Activated naive CD8-positive, alpha-beta T cell treated with anti-CD3 and anti-CD28 coated beads, Interleukin-2, amount 50 U/mL, for 24 hours (primary cell): Measurements from ENCODE around the gene ZNF266.

Experiments used
- ATAC-seq: fragments of 150-1000 bp; cut with Tn5 transposase; one replicate; pipeline ENCODE4 v1.10.0; 2021
- DNase-seq: peaks from one replicate; pipeline ENCODE4 v3.0.0; 2021
- H3K27ac Mint-ChIP-seq: one replicate; pipeline ENCODE4 v1.8.0; 2021; ENCODE audit warnings: mild to moderate bottlenecking, mixed read lengths
- H3K27me3 Mint-ChIP-seq: one replicate; pipeline ENCODE4 v1.8.0; 2021; ENCODE audit warnings: mixed read lengths
- H3K36me3 Mint-ChIP-seq: one replicate; pipeline ENCODE4 v1.8.0; 2021; ENCODE audit warnings: low read depth, mixed read lengths
- H3K4me1 Mint-ChIP-seq: one replicate; pipeline ENCODE4 v1.8.0; 2021; ENCODE audit warnings: mixed read lengths
- H3K4me3 Mint-ChIP-seq: one replicate; pipeline ENCODE4 v1.8.0; 2021; ENCODE audit warnings: mild to moderate bottlenecking, moderate library complexity, mixed read lengths
- H3K9me3 Mint-ChIP-seq: one replicate; pipeline ENCODE4 v1.8.0; 2021; ENCODE audit warnings: mixed read lengths

The ZNF266 gene

GRCh38 chr19:9435279-9436268 is at the start of gene ZNF266:
TSS of gene ZNF266 (minus strand) at chr19:9435573. CDS start at chr19:9420089, 15,484 bp downstream.
- Mint-ChIP-seq H3K27me3 (no peaks in the 10 kb centered on the region), H3K4me3 (peak within 1 kb of the TSS; percentile 94), H3K27ac (peak within 1 kb of the TSS; percentile 93), H3K9me3 (peaks cover 13% of the 10 kb centered on the region), H3K4me1 (peaks cover 28% of the 10 kb centered on the region), H3K36me3 (peaks cover 41% of the 10 kb centered on the region)
- peak; percentile 93 for DNase-seq
- ATAC-seq, result peak; percentile 96

GRCh38 chr19:9485140-9485539 is 49.8 kb upstream of the ZNF266 start:
- Mint-ChIP-seq H3K9me3 (peaks cover 42% of the 10 kb centered on the region), H3K27ac (no peak overlapping the region)

GRCh38 chr19:9474975-9475374 is 39.6 kb upstream of the ZNF266 start:
- Mint-ChIP-seq H3K4me3 (no peak overlapping the region), H3K36me3 (peaks cover 22% of the 10 kb centered on the region), H3K27me3 (peaks cover 6% of the 10 kb centered on the region), H3K27ac (no peak overlapping the region), H3K4me1 (no peaks in the 10 kb centered on the region), H3K9me3 (peaks cover 45% of the 10 kb centered on the region)
- ATAC-seq (no peak), DNase-seq (no peak)

More at GRCh38 chr19:9485140-9485539, 49.8 kb upstream of the ZNF266 start:
- Mint-ChIP-seq H3K27me3 (no peaks in the 10 kb centered on the region), H3K4me1 (no peaks in the 10 kb centered on the region), H3K36me3 (peaks cover 12% of the 10 kb centered on the region), H3K4me3 (no peak overlapping the region)
- ATAC-seq, result no peak
- DNase-seq, result no peak

- H3K9me3 Mint-ChIP-seq, result peaks cover 65% of the 10 kb centered on the region
- H3K4me1 Mint-ChIP-seq, result no peaks in the 10 kb centered on the region
- H3K27me3 Mint-ChIP-seq, result peaks cover 2% of the 10 kb centered on the region
- peaks cover 11% of the 10 kb centered on the region for H3K36me3 Mint-ChIP-seq
- DNase-seq (no peak), ATAC-seq (no peak)
- H3K4me3 Mint-ChIP-seq, result no peak overlapping the region
- no peak overlapping the region for H3K27ac Mint-ChIP-seq
These were observed 31.8 kb upstream of the ZNF266 start for GRCh38 chr19:9467161-9467560.

- H3K27ac Mint-ChIP-seq, result no peak overlapping the region
- H3K9me3 Mint-ChIP-seq, result peaks cover 67% of the 10 kb centered on the region
- DNase-seq, result no peak
- no peaks in the 10 kb centered on the region for H3K27me3 Mint-ChIP-seq
- ATAC-seq, result no peak
- H3K4me3 Mint-ChIP-seq, result no peak overlapping the region
- H3K4me1 Mint-ChIP-seq, result no peaks in the 10 kb centered on the region
- peaks cover 21% of the 10 kb centered on the region for H3K36me3 Mint-ChIP-seq
These were observed 26.6 kb upstream of the ZNF266 start for GRCh38 chr19:9461938-9462337.

- DNase-seq, result no peak
- ATAC-seq, result no peak
- Mint-ChIP-seq H3K9me3 (peaks cover 75% of the 10 kb centered on the region), H3K27me3 (no peaks in the 10 kb centered on the region), H3K36me3 (peaks cover 26% of the 10 kb centered on the region), H3K27ac (no peak overlapping the region), H3K4me1 (no peaks in the 10 kb centered on the region), H3K4me3 (no peak overlapping the region)
These were observed 20.8 kb upstream of the ZNF266 start for GRCh38 chr19:9456018-9456689.

GRCh38 chr19:9453953-9454352 is 18.6 kb upstream of the ZNF266 start:
- DNase-seq (no peak), ATAC-seq (no peak)
- no peak overlapping the region for H3K27ac Mint-ChIP-seq
- peaks cover 25% of the 10 kb centered on the region for H3K36me3 Mint-ChIP-seq
- H3K27me3 Mint-ChIP-seq, result no peaks in the 10 kb centered on the region
- no peaks in the 10 kb centered on the region for H3K4me1 Mint-ChIP-seq
- H3K4me3 Mint-ChIP-seq, result no peak overlapping the region
- peaks cover 67% of the 10 kb centered on the region for H3K9me3 Mint-ChIP-seq

GRCh38 chr19:9445037-9445436 is 9.7 kb upstream of the ZNF266 start:
- DNase-seq (no peak), ATAC-seq (no peak)
- H3K9me3 Mint-ChIP-seq, result peaks cover 50% of the 10 kb centered on the region
- H3K4me1 Mint-ChIP-seq, result no peaks in the 10 kb centered on the region
- H3K4me3 Mint-ChIP-seq, result no peak overlapping the region
- no peak overlapping the region for H3K27ac Mint-ChIP-seq
- no peaks in the 10 kb centered on the region for H3K27me3 Mint-ChIP-seq
- H3K36me3 Mint-ChIP-seq, result peaks cover 36% of the 10 kb centered on the region

GRCh38 chr19:9436358-9436757 is 985 bp upstream of the ZNF266 start:
- peaks cover 36% of the 10 kb centered on the region for H3K36me3 Mint-ChIP-seq
- no peaks in the 10 kb centered on the region for H3K27me3 Mint-ChIP-seq
- peaks cover 13% of the 10 kb centered on the region for H3K9me3 Mint-ChIP-seq
- peak overlapping the region; percentile 94 for H3K4me3 Mint-ChIP-seq
- peaks cover 28% of the 10 kb centered on the region for H3K4me1 Mint-ChIP-seq
- DNase-seq, result no peak
- ATAC-seq, result no peak
- H3K27ac Mint-ChIP-seq, result peak overlapping the region; percentile 93

GRCh38 chr19:9431475-9431874 is 3.9 kb downstream of the ZNF266 start:
- ATAC-seq, result no peak
- H3K36me3 Mint-ChIP-seq, result peaks cover 64% of the 10 kb centered on the region
- DNase-seq, result peak; percentile 37

GRCh38 chr19:9430444-9430843 is 4.9 kb downstream of the ZNF266 start:
- Mint-ChIP-seq H3K27me3 (no peaks in the 10 kb centered on the region), H3K9me3 (peaks cover 23% of the 10 kb centered on the region), H3K4me1 (peaks cover 14% of the 10 kb centered on the region), H3K4me3 (no peak overlapping the region), H3K27ac (no peak overlapping the region), H3K36me3 (peaks cover 74% of the 10 kb centered on the region)
- ATAC-seq (no peak), DNase-seq (no peak)

More at GRCh38 chr19:9431475-9431874, 3.9 kb downstream of the ZNF266 start:
- Mint-ChIP-seq H3K27ac (no peak overlapping the region), H3K27me3 (no peaks in the 10 kb centered on the region), H3K4me3 (no peak overlapping the region), H3K4me1 (peaks cover 24% of the 10 kb centered on the region), H3K9me3 (peaks cover 23% of the 10 kb centered on the region)

- Mint-ChIP-seq H3K27ac (no peak overlapping the region), H3K9me3 (peaks cover 32% of the 10 kb centered on the region)
These were observed 7.4 kb downstream of the ZNF266 start for GRCh38 chr19:9427941-9428340.

GRCh38 chr19:9413240-9413954 is 22.0 kb downstream of the ZNF266 start:
- no peak for ATAC-seq
- H3K4me3 Mint-ChIP-seq, result no peak overlapping the region
- peaks cover 67% of the 10 kb centered on the region for H3K9me3 Mint-ChIP-seq
- peaks cover 85% of the 10 kb centered on the region for H3K36me3 Mint-ChIP-seq
- no peaks in the 10 kb centered on the region for H3K27me3 Mint-ChIP-seq
- DNase-seq, result no peak
- no peaks in the 10 kb centered on the region for H3K4me1 Mint-ChIP-seq
- no peak overlapping the region for H3K27ac Mint-ChIP-seq

More at GRCh38 chr19:9427941-9428340, 7.4 kb downstream of the ZNF266 start:
- DNase-seq (no peak), ATAC-seq (no peak)
- H3K4me1 Mint-ChIP-seq, result peaks cover 7% of the 10 kb centered on the region
- peaks cover 87% of the 10 kb centered on the region for H3K36me3 Mint-ChIP-seq
- H3K4me3 Mint-ChIP-seq, result no peak overlapping the region
- no peaks in the 10 kb centered on the region for H3K27me3 Mint-ChIP-seq

GRCh38 chr19:9407827-9408226 is 27.5 kb downstream of the ZNF266 start:
- Mint-ChIP-seq H3K27ac (no peak overlapping the region), H3K9me3 (peaks cover 63% of the 10 kb centered on the region), H3K27me3 (no peaks in the 10 kb centered on the region), H3K4me3 (peak overlapping the region; percentile 68), H3K4me1 (peaks cover 14% of the 10 kb centered on the region), H3K36me3 (peaks cover 61% of the 10 kb centered on the region)
- DNase-seq, result no peak
- no peak for ATAC-seq
